Measurements from ENCODE around the gene ROR2.

GRCh38 chr9:91771027-91771426, 179.0 kb downstream of the ROR2 start:
- TF ChIP-seq, protein P1, sequence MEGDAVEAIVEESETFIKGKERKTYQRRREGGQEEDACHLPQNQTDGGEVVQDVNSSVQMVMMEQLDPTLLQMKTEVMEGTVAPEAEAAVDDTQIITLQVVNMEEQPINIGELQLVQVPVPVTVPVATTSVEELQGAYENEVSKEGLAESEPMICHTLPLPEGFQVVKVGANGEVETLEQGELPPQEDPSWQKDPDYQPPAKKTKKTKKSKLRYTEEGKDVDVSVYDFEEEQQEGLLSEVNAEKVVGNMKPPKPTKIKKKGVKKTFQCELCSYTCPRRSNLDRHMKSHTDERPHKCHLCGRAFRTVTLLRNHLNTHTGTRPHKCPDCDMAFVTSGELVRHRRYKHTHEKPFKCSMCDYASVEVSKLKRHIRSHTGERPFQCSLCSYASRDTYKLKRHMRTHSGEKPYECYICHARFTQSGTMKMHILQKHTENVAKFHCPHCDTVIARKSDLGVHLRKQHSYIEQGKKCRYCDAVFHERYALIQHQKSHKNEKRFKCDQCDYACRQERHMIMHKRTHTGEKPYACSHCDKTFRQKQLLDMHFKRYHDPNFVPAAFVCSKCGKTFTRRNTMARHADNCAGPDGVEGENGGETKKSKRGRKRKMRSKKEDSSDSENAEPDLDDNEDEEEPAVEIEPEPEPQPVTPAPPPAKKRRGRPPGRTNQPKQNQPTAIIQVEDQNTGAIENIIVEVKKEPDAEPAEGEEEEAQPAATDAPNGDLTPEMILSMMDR (IDR thresholded peaks at IDR 0.05; ENCODE audit: control extremely low read depth in 1 of 3, insufficient read depth in 1 of 3, low read depth in 1 of 3, low read length in 3 of 3), result peak; percentile 37 to 53 (median 42)
- no peak for TF ChIP-seq HDAC6 (IDR thresholded peaks at IDR 0.05; ENCODE audit: low read depth, low read length)
- TF ChIP-seq CREB1 (IDR thresholded peaks at IDR 0.05), result no peak
- no peak for TF ChIP-seq TBP (IDR thresholded peaks at IDR 0.05; ENCODE audit: low read depth, low read length)
- TF ChIP-seq POLR2A (IDR thresholded peaks at IDR 0.05; ENCODE audit: control extremely low read depth in 1 of 2, low read depth in 2 of 2, low read length in 2 of 2), result no peak
- TF ChIP-seq ZNF274 (IDR thresholded peaks at IDR 0.05; ENCODE audit: borderline replicate concordance, extremely low read depth, low read length), result no peak
- TF ChIP-seq, protein P2, sequence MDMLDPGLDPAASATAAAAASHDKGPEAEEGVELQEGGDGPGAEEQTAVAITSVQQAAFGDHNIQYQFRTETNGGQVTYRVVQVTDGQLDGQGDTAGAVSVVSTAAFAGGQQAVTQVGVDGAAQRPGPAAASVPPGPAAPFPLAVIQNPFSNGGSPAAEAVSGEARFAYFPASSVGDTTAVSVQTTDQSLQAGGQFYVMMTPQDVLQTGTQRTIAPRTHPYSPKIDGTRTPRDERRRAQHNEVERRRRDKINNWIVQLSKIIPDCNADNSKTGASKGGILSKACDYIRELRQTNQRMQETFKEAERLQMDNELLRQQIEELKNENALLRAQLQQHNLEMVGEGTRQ (IDR thresholded peaks at IDR 0.05; ENCODE audit: low read length), result no peak
- no peak for TF ChIP-seq ASH2L (IDR thresholded peaks at IDR 0.05; ENCODE audit: low read length)
- no peak for TF ChIP-seq POLR2AphosphoS5 (IDR thresholded peaks at IDR 0.05; ENCODE audit: low read depth, low read length)
- no peak for TF ChIP-seq CEBPB (IDR thresholded peaks at IDR 0.05; ENCODE audit: low read depth, low read length)
- no peak for TF ChIP-seq GTF2F1 (IDR thresholded peaks at IDR 0.05; ENCODE audit: borderline replicate concordance, low read depth, low read length)
- TF ChIP-seq SP2 (IDR thresholded peaks at IDR 0.05; ENCODE audit: low read length), result no peak
- TF ChIP-seq EZH2 (IDR thresholded peaks at IDR 0.05; ENCODE audit: low read depth, low read length, severe bottlenecking), result no peak
- TF ChIP-seq EP300 (IDR thresholded peaks at IDR 0.05; ENCODE audit: borderline replicate concordance in 1 of 2, low read depth in 2 of 2, low read length in 2 of 2), result no peak

Data from H1 (cell line).